Esophagus squamous epithelium (tissue), 5 donors: ENCODE data around the gene SRPK3. TPM values are rescaled to one million over a fixed set of nuclear protein-coding genes. Genes with fewer than 3 reads are reported as not detected.

Source experiments
- DNase-seq: peaks from one replicate; lab custom pipeline; 2025; lab: John Stamatoyannopoulos, UW
- H3K27ac ChIP-seq, 4 donors: fragments of 200-600 bp; sonication (generic); one replicate each; pipeline ENCODE4 v1.5.1; 2016 to 2019; ENCODE audit warnings: mild to moderate bottlenecking in 1 of 4
- H3K27me3 ChIP-seq, 4 donors: fragments of 200-600 bp; sonication (generic); 1 replicate in 3 of 4; 2 replicates in 1 of 4; pipeline versions ENCODE4 v1.5.1 to v1.6.0; 2017 to 2021; ENCODE audit warnings: antibody characterized with exemption in 1 of 4
- H3K36me3 ChIP-seq, 3 donors: fragments of 200-600 bp; sonication (generic); one replicate each; pipeline ENCODE4 v1.5.1; 2016 to 2019
- H3K4me1 ChIP-seq, 3 donors: fragments of 200-600 bp; sonication (generic); one replicate each; pipeline ENCODE4 v1.5.1; 2017 to 2019
- H3K4me3 ChIP-seq, 4 donors: fragments of 200-600 bp; sonication (generic); 1 replicate in 3 of 4; 2 replicates in 1 of 4; pipeline ENCODE4 v1.5.1; 2016 to 2019; ENCODE audit warnings: mild to moderate bottlenecking in 2 of 4, moderate library complexity in 1 of 4
- H3K9me3 ChIP-seq, 3 donors: fragments of 200-600 bp; sonication (generic); one replicate each; pipeline ENCODE4 v1.5.1; 2016 to 2019
- CTCF ChIP-seq, 6 experiments: fragments of 450-650 bp in 4 of 6; fragments of 200-600 bp in 2 of 6; sonication (generic) in 2 of 6; IDR thresholded peaks; one replicate each; pipeline ENCODE4 v1.5.1; 2016 to 2019; ENCODE audit warnings: antibody characterized with exemption in 6 of 6, mild to moderate bottlenecking in 4 of 6, moderate library complexity in 4 of 6
- POLR2A ChIP-seq, 4 donors: fragments of 450-650 bp; IDR thresholded peaks; one replicate each; pipeline ENCODE4 v1.6.1; 2017; ENCODE audit warnings: antibody characterized with exemption in 4 of 4, mild to moderate bottlenecking in 4 of 4, moderate library complexity in 3 of 4
- WGBS, 2 donors: methylation state at CpG; one replicate each; pipeline ENCODE4 v1.1.5; 2018; 5-methylcytosine and 5-hydroxymethylcytosine counted together
- intact Hi-C: fragments of 100-400 bp; cut with DNase I; formaldehyde crosslinking; loops from one replicate; pipeline ENCODE4 v1.15.0; 2022
- total RNA-seq, 4 donors: library from RNA; depleted of rRNA; stranded (reverse); fragments of >200 nt; gene quantifications; one replicate each; pipeline ENCODE4 v1.1.0, GENCODE V29; 2016
- donor health status: DM: yes; HTN: yes; CAD: no.

The SRPK3 gene
- total RNA-seq, 4 donors from 2014 or later = 0.09 to 0.38 (median 0.15) TPM; not detected in 1

DNA sequence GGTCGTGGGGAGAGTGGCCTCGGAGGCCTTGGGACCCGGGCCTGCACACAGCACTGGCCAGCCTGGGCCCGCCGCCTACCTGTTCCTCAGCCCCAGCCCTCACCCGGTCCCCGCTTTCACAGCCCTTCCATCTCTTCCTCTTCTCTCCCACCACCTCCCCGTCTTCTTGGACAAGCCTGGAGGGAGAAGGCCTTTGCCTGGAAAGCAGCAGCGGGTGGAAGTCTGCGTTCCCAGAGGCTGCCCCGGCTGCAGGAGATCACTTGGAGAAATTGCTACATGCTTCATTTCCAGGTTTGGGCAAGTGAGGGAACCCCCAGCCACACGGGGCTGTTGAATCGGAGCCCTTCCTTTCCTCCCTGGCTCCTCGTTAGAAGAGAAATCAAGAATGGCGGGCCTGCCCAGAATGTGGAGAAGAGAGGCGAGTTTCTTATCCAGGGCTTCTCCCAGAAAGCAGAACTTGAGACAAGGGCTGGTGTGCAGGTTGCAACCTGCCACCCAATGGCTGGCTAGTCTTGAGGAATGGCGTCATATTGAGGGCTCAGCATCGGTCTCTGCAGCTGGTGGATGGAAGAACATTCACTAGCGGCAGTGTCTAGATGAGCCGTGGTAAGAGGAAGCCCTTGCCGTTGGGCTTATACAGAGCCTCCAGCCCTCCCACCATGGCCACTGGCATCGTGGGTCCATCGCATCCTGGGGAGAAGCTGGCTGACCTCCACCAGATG lies 50.7 kb downstream of the SRPK3 start:
- peaks cover 0 to 51% (median 3%) of the 10 kb centered on the region in 4 donors for H3K27me3 ChIP-seq
- 15 to 61% methylated on average over 6 to 19 of the region's 23 CpGs for WGBS, 2 donors
- DNase-seq = no peak

GRCh38 chrX:153832728-153833127 lies 51.9 kb downstream of the SRPK3 start:
- WGBS, 2 donors = 91% methylated on average over 3 of the region's 10 CpGs; no CpG with 5 or more reads in 1 of the 2 donors
- Histone ChIP-seq H3K4me3 (no peak overlapping the region), H3K36me3 (no peaks in the 10 kb centered on the region), H3K9me3 (no peaks in the 10 kb centered on the region), H3K27me3 (peaks cover 0 to 43% (median 3%) of the 10 kb centered on the region in 4 donors), H3K27ac (no peak overlapping the region), H3K4me1 (peaks cover 0 to 22% (median 4%) of the 10 kb centered on the region in 3 donors)
- intact Hi-C loops = no loop called here
- DNase-seq = no peak
- no peak for TF ChIP-seq POLR2A (IDR thresholded peaks at IDR 0.05)
- TF ChIP-seq CTCF (IDR thresholded peaks at IDR 0.05) = no peak

More for the DNA sequence above, 50.7 kb downstream of the SRPK3 start:
- intact Hi-C loops = no loop called here
- H3K4me1 ChIP-seq = peaks cover 0 to 22% (median 4%) of the 10 kb centered on the region in 3 donors
- TF ChIP-seq CTCF (IDR thresholded peaks at IDR 0.05) (no peak), POLR2A (IDR thresholded peaks at IDR 0.05) (no peak)
- H3K9me3 ChIP-seq = no peaks in the 10 kb centered on the region
- H3K36me3 ChIP-seq = no peaks in the 10 kb centered on the region
- no peak overlapping the region for H3K4me3 ChIP-seq
- H3K27ac ChIP-seq = no peak overlapping the region

Other genes with a start within 250 kb of the SRPK3 start
- gene CCNQ, start 181.9 kb upstream of the SRPK3 start, total RNA-seq = 10 to 100 TPM; 18.0 to 32.2 (median 23.9) TPM
- gene DUSP9, start 133.8 kb upstream of the SRPK3 start, total RNA-seq = 1 to 10 TPM in 2 of 4 donors, under 1 TPM in 2; 0.38 to 4.0 (median 1.3) TPM
- gene PNCK, start 107.2 kb upstream of the SRPK3 start, total RNA-seq = 1 to 10 TPM in 2 of 4 donors, under 1 TPM in 1, not detected in 1; 0.82 to 5.7 (median 1.5) TPM
- gene SLC6A8, start 93.1 kb upstream of the SRPK3 start, total RNA-seq = 10 to 100 TPM; 19.5 to 36.2 (median 25.4) TPM
- gene BCAP31, start 56.7 kb upstream of the SRPK3 start, total RNA-seq = 100 to 1,000 TPM in 3 of 4 donors, 10 to 100 TPM in 1; 99.2 to 180 (median 142) TPM
- 1 to 10 TPM; 1.8 to 5.0 (median 3.5) TPM for gene ABCD1, start 56.2 kb upstream of the SRPK3 start, total RNA-seq
- gene PLXNB3, start 16.8 kb upstream of the SRPK3 start, total RNA-seq = 10 to 100 TPM in 1 of 4 donors, 1 to 10 TPM in 3; 3.2 to 13.4 (median 6.9) TPM
- gene IDH3G, start 13.3 kb downstream of the SRPK3 start, total RNA-seq = 10 to 100 TPM; 60.7 to 67.8 (median 64.1) TPM
- 100 to 1,000 TPM; 131 to 257 (median 159) TPM for gene SSR4, start 13.6 kb downstream of the SRPK3 start, total RNA-seq
- 1 to 10 TPM in 3 of 4 donors, under 1 TPM in 1; 0.97 to 3.4 (median 1.9) TPM for gene PDZD4, start 49.5 kb downstream of the SRPK3 start, total RNA-seq
- 1 to 10 TPM in 2 of 4 donors, under 1 TPM in 2; 0.35 to 3.2 (median 1.3) TPM for gene L1CAM, start 105.1 kb downstream of the SRPK3 start, total RNA-seq
- gene AVPR2, start 123.6 kb downstream of the SRPK3 start, total RNA-seq = 1 to 10 TPM in 1 of 4 donors, under 1 TPM in 3; 0.19 to 1.3 (median 0.29) TPM
- 10 to 100 TPM in 1 of 4 donors, 1 to 10 TPM in 3; 3.9 to 18.3 (median 7.6) TPM for gene ARHGAP4, start 145.2 kb downstream of the SRPK3 start, total RNA-seq
- 10 to 100 TPM; 42.5 to 92.5 (median 87.6) TPM for gene NAA10, start 154.0 kb downstream of the SRPK3 start, total RNA-seq
- gene RENBP, start 163.6 kb downstream of the SRPK3 start, total RNA-seq = 1 to 10 TPM in 2 of 4 donors, under 1 TPM in 1, not detected in 1; 0.45 to 7.6 (median 3.1) TPM
- 10 to 100 TPM; 22.2 to 54.0 (median 37.0) TPM for gene HCFC1, start 190.8 kb downstream of the SRPK3 start, total RNA-seq
- 1 to 10 TPM; 2.5 to 4.1 (median 3.8) TPM for gene TMEM187, start 191.7 kb downstream of the SRPK3 start, total RNA-seq
- gene IRAK1, start 238.9 kb downstream of the SRPK3 start, total RNA-seq = 100 to 1,000 TPM in 2 of 4 donors, 10 to 100 TPM in 2; 73.5 to 117 (median 96.8) TPM